ENCODE results near the gene ACER3. TPM values are rescaled to one million over a fixed set of nuclear protein-coding genes. Genes with fewer than 3 reads are reported as not detected.

ACER3 gene
- total and polyA plus RNA-seq, 2 experiments from 2014 or later = 6.2 to 26.5 TPM

- Histone ChIP-seq H3K4me2 (no peak overlapping the region), H2AFZ (no peak overlapping the region), H3K36me3 (ENCODE audit: insufficient read depth) (no peaks in the 10 kb centered on the region), H4K20me1 (replicated peaks; ENCODE audit: insufficient read depth) (no peaks in the 10 kb centered on the region; the same call in 1 of the 2 replicates), H3K79me2 (replicated peaks; ENCODE audit: insufficient read depth) (peaks cover 3% of the 10 kb centered on the region; the same call in 1 of the 2 replicates), H3K27me3 (ENCODE audit: insufficient read depth) (no peaks in the 10 kb centered on the region), H3K9me2 (ENCODE audit: insufficient read depth) (no peaks in the 10 kb centered on the region), H3K27ac (ENCODE audit: low read depth) (no peak overlapping the region), H3K4me3 (no peak overlapping the region), H3F3A (replicated peaks; ENCODE audit: low read depth) (no peaks in the 10 kb centered on the region), H3K4me1 (ENCODE audit: insufficient read depth) (0 out of 2 replicates have a peak, but pooled peaks cover 6% of the 10 kb centered on the region)
- no peaks in the 10 kb centered on the region for H3K9me3 Mint-ChIP-seq
- no peak for ATAC-seq
- H3K4me3 Mint-ChIP-seq = no peak overlapping the region
- no peak for DNase-seq (ENCODE audit: low spot score)
- TF ChIP-seq EZH2phosphoT487 (IDR thresholded peaks at IDR 0.05; ENCODE audit: unreplicated experiment) (no peak), ZNF462 (CRISPR knock-in tag; IDR thresholded peaks at IDR 0.05) (no peak), ETS1 (IDR thresholded peaks at IDR 0.05) (no peak), CTCF (conservative IDR thresholded peaks at IDR 0.05; ENCODE audit: low read depth in 2 of 2) (no peak), JUNB (IDR thresholded peaks at IDR 0.05; ENCODE audit: unreplicated experiment) (no peak), EZH2 (IDR thresholded peaks at IDR 0.05; ENCODE audit: low read depth, unreplicated experiment) (no peak), NANOG (IDR thresholded peaks at IDR 0.05; ENCODE audit: borderline replicate concordance) (no peak), POLR2AphosphoS5 (IDR thresholded peaks at IDR 0.05; ENCODE audit: low read depth) (no peak), CREB1 (CRISPR knock-in tag; IDR thresholded peaks at IDR 0.05; ENCODE audit: low read depth) (no peak), ZNF331 (CRISPR knock-in tag; IDR thresholded peaks at IDR 0.05; ENCODE audit: low read depth) (no peak), REST (IDR thresholded peaks at IDR 0.05; ENCODE audit: unreplicated experiment) (no peak), ZNF114 (CRISPR knock-in tag; IDR thresholded peaks at IDR 0.05) (no peak), STAT1 (IDR thresholded peaks at IDR 0.05; ENCODE audit: unreplicated experiment) (no peak)
- peaks cover 4% of the 10 kb centered on the region for H3K4me1 Mint-ChIP-seq
- H3K27ac Mint-ChIP-seq = no peak overlapping the region
- no peaks in the 10 kb centered on the region for H3K36me3 Mint-ChIP-seq (ENCODE audit: low read depth)
- H3K27me3 Mint-ChIP-seq (ENCODE audit: insufficient read depth, low read depth, poor library complexity) = no peaks in the 10 kb centered on the region
These were observed 29.6 kb downstream of the ACER3 start for GRCh38 chr11:76890329-76890728.
